ENCODE results near the gene DLG5. TPM values are rescaled to one million over a fixed set of nuclear protein-coding genes. Genes with fewer than 3 reads are reported as not detected.

DLG5 gene
- total and polyA plus RNA-seq, 10 of the 15 experiments (the other 5 are each of a cell fraction or from before 2014, with no cell fraction given), result 0.18 to 6.6 (median 2.7) TPM

- no peak overlapping the region for H2AFZ ChIP-seq (ENCODE audit: control insufficient read depth, low read depth, low read length)
- no peak overlapping the region for H3K9ac ChIP-seq (ENCODE audit: control insufficient read depth, insufficient read depth, low read length)
- no TSS peak for BruUV-seq (replicated peaks)
- no peaks in the 10 kb centered on the region for H3K4me1 ChIP-seq (ENCODE audit: control insufficient read depth, insufficient read depth, low read length)
- ChIA-PET CTCF (no interaction called here), RAD21 (ENCODE audit: unreplicated experiment) (no interaction called here), SMC1A (ENCODE audit: uncharacterized antibody, unreplicated experiment) (no interaction called here), POLR2A (no interaction called here)
- no peaks in the 10 kb centered on the region for H3K27me3 ChIP-seq (replicated peaks in 1 of 2; ENCODE audit: control insufficient read depth in 2 of 2, insufficient read depth in 2 of 2, low read length in 1 of 2)
- H3K36me3 ChIP-seq (ENCODE audit: control insufficient read depth in 2 of 2, insufficient read depth in 2 of 2, low read length in 1 of 2), result no peaks in the 10 kb centered on the region
- intact Hi-C loops (cut with micrococcal nuclease; ENCODE audit: unreplicated experiment), result no loop called here
- FAIRE-seq (no peak), ATAC-seq (no peak; the same call in 2 of the 3 replicates), DNase-seq (ENCODE audit: low read depth, low spot score) (no peak)
- no peaks in the 10 kb centered on the region for H4K20me1 ChIP-seq (ENCODE audit: control insufficient read depth, insufficient read depth)
- H3K4me3 ChIP-seq, result no peak overlapping the region
- no peaks in the 10 kb centered on the region for H3K79me2 ChIP-seq (ENCODE audit: control insufficient read depth, insufficient read depth, low read length)
- H3K4me2 ChIP-seq (ENCODE audit: control insufficient read depth, insufficient read depth), result no peak overlapping the region
- no peaks in the 10 kb centered on the region; the same call in 2 of the 3 replicates for H3K9me3 ChIP-seq (replicated peaks; ENCODE audit: control insufficient read depth, insufficient read depth, low read length)
- TF ChIP-seq CREB1 (IDR thresholded peaks at IDR 0.05; ENCODE audit: low read depth) (no peak), JUND (IDR thresholded peaks at IDR 0.05; ENCODE audit: low read depth, low read length) (no peak), IRF4 (IDR thresholded peaks at IDR 0.05; ENCODE audit: low read depth, low read length) (no peak), KLF5 (IDR thresholded peaks at IDR 0.05; ENCODE audit: partially characterized antibody) (no peak)
- TF ChIP-seq, protein P1, sequence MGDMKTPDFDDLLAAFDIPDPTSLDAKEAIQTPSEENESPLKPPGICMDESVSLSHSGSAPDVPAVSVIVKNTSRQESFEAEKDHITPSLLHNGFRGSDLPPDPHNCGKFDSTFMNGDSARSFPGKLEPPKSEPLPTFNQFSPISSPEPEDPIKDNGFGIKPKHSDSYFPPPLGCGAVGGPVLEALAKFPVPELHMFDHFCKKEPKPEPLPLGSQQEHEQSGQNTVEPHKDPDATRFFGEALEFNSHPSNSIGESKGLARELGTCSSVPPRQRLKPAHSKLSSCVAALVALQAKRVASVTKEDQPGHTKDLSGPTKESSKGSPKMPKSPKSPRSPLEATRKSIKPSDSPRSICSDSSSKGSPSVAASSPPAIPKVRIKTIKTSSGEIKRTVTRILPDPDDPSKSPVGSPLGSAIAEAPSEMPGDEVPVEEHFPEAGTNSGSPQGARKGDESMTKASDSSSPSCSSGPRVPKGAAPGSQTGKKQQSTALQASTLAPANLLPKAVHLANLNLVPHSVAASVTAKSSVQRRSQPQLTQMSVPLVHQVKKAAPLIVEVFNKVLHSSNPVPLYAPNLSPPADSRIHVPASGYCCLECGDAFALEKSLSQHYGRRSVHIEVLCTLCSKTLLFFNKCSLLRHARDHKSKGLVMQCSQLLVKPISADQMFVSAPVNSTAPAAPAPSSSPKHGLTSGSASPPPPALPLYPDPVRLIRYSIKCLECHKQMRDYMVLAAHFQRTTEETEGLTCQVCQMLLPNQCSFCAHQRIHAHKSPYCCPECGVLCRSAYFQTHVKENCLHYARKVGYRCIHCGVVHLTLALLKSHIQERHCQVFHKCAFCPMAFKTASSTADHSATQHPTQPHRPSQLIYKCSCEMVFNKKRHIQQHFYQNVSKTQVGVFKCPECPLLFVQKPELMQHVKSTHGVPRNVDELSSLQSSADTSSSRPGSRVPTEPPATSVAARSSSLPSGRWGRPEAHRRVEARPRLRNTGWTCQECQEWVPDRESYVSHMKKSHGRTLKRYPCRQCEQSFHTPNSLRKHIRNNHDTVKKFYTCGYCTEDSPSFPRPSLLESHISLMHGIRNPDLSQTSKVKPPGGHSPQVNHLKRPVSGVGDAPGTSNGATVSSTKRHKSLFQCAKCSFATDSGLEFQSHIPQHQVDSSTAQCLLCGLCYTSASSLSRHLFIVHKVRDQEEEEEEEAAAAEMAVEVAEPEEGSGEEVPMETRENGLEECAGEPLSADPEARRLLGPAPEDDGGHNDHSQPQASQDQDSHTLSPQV (IDR thresholded peaks at IDR 0.05), result no peak
- 27% methylated on average over 6 of the region's 6 CpGs for WGBS (ENCODE audit: insufficient coverage, insufficient replicate concordance, low lambda C conversion rate, missing lambda C conversion rate)
- in situ Hi-C loops (cut with MboI), result no loop called here
- no peak overlapping the region for H3K27ac ChIP-seq (ENCODE audit: control insufficient read depth, insufficient read depth)
These were observed 34.3 kb upstream of the DLG5 start for GRCh38 chr10:77960829-77961329.
